OCI-LY1 (cell line): Measurements from ENCODE around the gene OPN3.

Experiments
- H2AFZ ChIP-seq: fragments of 200-600 bp; sonication (generic), shearing (Covaris generic); 2 replicates; pipeline ENCODE4 v1.6.0; 2014; ENCODE audit warnings: antibody characterized with exemption, mild to moderate bottlenecking, low read length
- H3F3A ChIP-seq: fragments of 200-600 bp; sonication (generic), shearing (Covaris generic); 2 replicates; pipeline ENCODE4 v1.6.0; 2014; ENCODE audit warnings: mild to moderate bottlenecking, antibody characterized with exemption, low read length, moderate library complexity; ENCODE audit not compliant: insufficient read depth
- H3K27ac ChIP-seq: fragments of 200-600 bp; sonication (generic); 2 replicates; pipeline ENCODE4 v1.5.1; 2014; ENCODE audit warnings: low read length, mixed run types, mild to moderate bottlenecking, low read depth; ENCODE audit not compliant: poor library complexity, severe bottlenecking
- H3K27me3 ChIP-seq: fragments of 200-600 bp; sonication (generic); 2 replicates; pipeline ENCODE4 v1.6.0; 2014; ENCODE audit warnings: antibody characterized with exemption, mild to moderate bottlenecking, low read length, moderate library complexity; ENCODE audit not compliant: insufficient read depth
- H3K36me3 ChIP-seq: fragments of 200-600 bp; sonication (generic); 2 replicates; pipeline ENCODE4 v1.6.1; 2014; ENCODE audit warnings: mild to moderate bottlenecking, antibody characterized with exemption, low read length, moderate library complexity, mixed read lengths; ENCODE audit not compliant: insufficient read depth
- H3K4me1 ChIP-seq: fragments of 200-600 bp; sonication (generic); 2 replicates; pipeline ENCODE4 v1.5.1; 2014; ENCODE audit warnings: mild to moderate bottlenecking, low read length, moderate library complexity; ENCODE audit not compliant: insufficient read depth, severe bottlenecking
- H3K4me2 ChIP-seq: fragments of 200-600 bp; sonication (generic), shearing (Covaris generic); 2 replicates; pipeline ENCODE4 v1.6.1; 2014; ENCODE audit warnings: low read length
- H3K4me3 ChIP-seq: fragments of 200-600 bp; sonication (generic); 2 replicates; pipeline ENCODE4 v1.5.1; 2014; ENCODE audit warnings: low read length, low read depth, mild to moderate bottlenecking, mixed read lengths; ENCODE audit not compliant: poor library complexity, severe bottlenecking
- H3K79me2 ChIP-seq: fragments of 200-600 bp; shearing (Covaris generic); 2 replicates; pipeline ENCODE4 v1.6.1; 2016; ENCODE audit warnings: mixed run types, low read length, mixed read lengths; ENCODE audit not compliant: insufficient read depth
- H3K9ac ChIP-seq: fragments of 200-600 bp; sonication (generic), shearing (Covaris generic); 2 replicates; pipeline ENCODE4 v1.6.1; 2014; ENCODE audit warnings: mild to moderate bottlenecking, low read length, mixed read lengths
- H3K9me2 ChIP-seq: fragments of 200-600 bp; sonication (generic), shearing (Covaris generic); 2 replicates; pipeline ENCODE4 v1.6.1; 2014; ENCODE audit warnings: low read depth, mild to moderate bottlenecking, low read length, mixed read lengths
- H3K9me3 ChIP-seq: fragments of 200-600 bp; shearing (Covaris generic); 2 replicates; pipeline ENCODE4 v1.6.1; 2014; ENCODE audit warnings: low read length, mixed read lengths
- H4K20me1 ChIP-seq: fragments of 200-600 bp; sonication (generic), shearing (Covaris generic); 2 replicates; pipeline ENCODE4 v1.6.0; 2016; ENCODE audit warnings: mild to moderate bottlenecking, low read length; ENCODE audit not compliant: insufficient read depth
- CTCF ChIP-seq: fragments of 200-600 bp; sonication (generic), shearing (Covaris generic); IDR thresholded peaks from 2 replicates; pipeline ENCODE4 v1.5.1; 2017; ENCODE audit warnings: mild to moderate bottlenecking, antibody characterized with exemption, low read length, moderate library complexity, mixed read lengths
- EZH2 ChIP-seq: fragments of 200-600 bp; sonication (generic), shearing (Covaris generic); IDR thresholded peaks from 2 replicates; pipeline ENCODE4 v1.8.0; 2017; ENCODE audit warnings: borderline replicate concordance, mixed run types, mild to moderate bottlenecking, antibody characterized with exemption, low read length, moderate library complexity, mixed read lengths

The OPN3 gene

DNA sequence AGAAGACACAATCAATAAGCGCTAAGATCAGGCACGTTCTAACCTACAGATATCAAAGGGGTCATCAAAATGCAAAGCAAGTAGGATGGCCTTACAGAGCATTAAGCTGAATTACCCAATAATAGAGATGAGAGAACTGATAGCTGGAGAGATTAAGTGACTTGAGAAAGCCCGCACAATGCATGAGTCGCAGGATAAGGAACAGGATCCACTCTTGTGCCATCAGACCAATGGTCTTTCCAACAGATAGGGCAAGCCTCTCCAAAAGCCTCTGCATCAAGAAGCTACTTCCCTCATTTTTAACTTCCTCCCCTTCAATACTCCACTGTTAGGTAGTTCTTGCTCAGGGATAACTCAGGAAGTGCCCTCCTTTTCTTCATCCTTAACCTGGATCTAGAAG, 2.6 kb downstream of the OPN3 start:
- no peaks in the 10 kb centered on the region for H3K9me2 ChIP-seq
- no peaks in the 10 kb centered on the region for H4K20me1 ChIP-seq
- H3K36me3 ChIP-seq = peaks cover 5% of the 10 kb centered on the region; the same call in 1 of the 2 replicates
- no peak overlapping the region for H3K27ac ChIP-seq
- no peak overlapping the region for H3K4me3 ChIP-seq
- no peak overlapping the region for H3K4me2 ChIP-seq
- H3K9me3 ChIP-seq = no peaks in the 10 kb centered on the region
- TF ChIP-seq CTCF = no peak
- TF ChIP-seq EZH2 = no peak
- H3K27me3 ChIP-seq = no peaks in the 10 kb centered on the region
- peaks cover 28% of the 10 kb centered on the region for H3K4me1 ChIP-seq
- H2AFZ ChIP-seq = no peak overlapping the region
- H3K79me2 ChIP-seq = no peaks in the 10 kb centered on the region
- H3F3A ChIP-seq = no peaks in the 10 kb centered on the region
- H3K9ac ChIP-seq = no peak overlapping the region

- Histone ChIP-seq H3K36me3 (peaks cover 5% of the 10 kb centered on the region; the same call in 1 of the 2 replicates), H3K4me3 (no peak overlapping the region)
Measured at GRCh38 chr1:241637046-241637590, 3.1 kb downstream of the OPN3 start.

DNA sequence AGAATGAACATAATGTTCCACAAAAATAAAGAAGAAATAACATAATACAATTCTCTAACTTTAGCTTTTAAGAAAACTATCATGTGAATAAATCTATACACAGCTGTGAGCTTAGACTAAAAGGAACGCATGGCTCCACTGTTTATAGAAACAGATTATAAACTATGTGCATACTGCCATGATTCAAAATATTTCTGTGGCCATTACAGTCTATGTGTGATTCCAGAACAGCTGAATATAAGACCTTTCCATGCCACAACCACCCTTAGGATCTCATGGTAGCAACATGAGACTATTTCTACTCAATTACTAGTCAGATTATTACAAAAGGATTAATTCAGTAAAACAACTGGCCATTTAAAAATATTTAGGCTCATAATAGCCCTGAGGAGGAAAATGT, 3.9 kb downstream of the OPN3 start:
- no peak overlapping the region for H3K4me3 ChIP-seq
- TF ChIP-seq EZH2 = no peak
- no peak for TF ChIP-seq CTCF
- no peak overlapping the region for H2AFZ ChIP-seq
- H4K20me1 ChIP-seq = no peaks in the 10 kb centered on the region
- H3F3A ChIP-seq = no peaks in the 10 kb centered on the region
- H3K27me3 ChIP-seq = no peaks in the 10 kb centered on the region
- no peak overlapping the region for H3K27ac ChIP-seq
- peaks cover 5% of the 10 kb centered on the region; the same call in 1 of the 2 replicates for H3K36me3 ChIP-seq
- peaks cover 28% of the 10 kb centered on the region for H3K4me1 ChIP-seq
- no peaks in the 10 kb centered on the region for H3K9me2 ChIP-seq
- no peak overlapping the region for H3K9ac ChIP-seq
- H3K79me2 ChIP-seq = no peaks in the 10 kb centered on the region
- no peak overlapping the region for H3K4me2 ChIP-seq
- H3K9me3 ChIP-seq = no peaks in the 10 kb centered on the region

More at GRCh38 chr1:241637046-241637590, 3.1 kb downstream of the OPN3 start:
- TF ChIP-seq EZH2 (no peak), CTCF (no peak)
- H3K9ac ChIP-seq = no peak overlapping the region
- H3K4me1 ChIP-seq = peaks cover 28% of the 10 kb centered on the region
- no peaks in the 10 kb centered on the region for H3K9me2 ChIP-seq
- no peak overlapping the region for H3K4me2 ChIP-seq
- no peaks in the 10 kb centered on the region for H3K9me3 ChIP-seq
- H3K27ac ChIP-seq = no peak overlapping the region
- no peaks in the 10 kb centered on the region for H3K27me3 ChIP-seq
- no peaks in the 10 kb centered on the region for H3K79me2 ChIP-seq
- no peaks in the 10 kb centered on the region for H4K20me1 ChIP-seq
- no peaks in the 10 kb centered on the region for H3F3A ChIP-seq
- no peak overlapping the region for H2AFZ ChIP-seq
